ENCODE measurements around the gene NR2C1. TPM values are rescaled to one million over a fixed set of nuclear protein-coding genes. Genes with fewer than 3 reads are reported as not detected.

The NR2C1 gene
- total RNA-seq, 1 experiment from 2014 or later: 33.7 TPM

DNA sequence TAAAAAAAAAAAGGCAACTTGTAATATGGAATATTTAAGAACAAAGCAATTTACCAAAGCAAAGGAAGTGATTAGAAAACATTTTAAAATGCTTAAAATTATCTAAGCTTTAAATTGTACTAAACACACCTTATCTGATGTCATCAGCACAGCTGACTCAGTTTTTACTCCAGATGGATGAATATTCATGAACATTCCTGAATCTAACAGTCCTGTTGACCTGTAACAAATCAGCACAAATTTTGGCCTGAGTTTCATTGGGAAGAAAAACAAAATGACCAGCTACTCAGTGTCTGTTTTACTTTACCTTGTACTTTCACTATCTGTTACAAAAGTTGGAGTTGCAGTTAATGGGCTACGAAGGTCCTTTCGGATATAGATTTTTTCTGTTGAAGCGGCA is 16.0 kb downstream of the NR2C1 start:
- Histone ChIP-seq H3K79me2 (ENCODE audit: insufficient read depth, low read length) (no peaks in the 10 kb centered on the region), H3K4me2 (ENCODE audit: low read length) (no peak overlapping the region), H3K4me1 (ENCODE audit: control insufficient read depth in 1 of 2, insufficient read depth in 2 of 2, low read length in 2 of 2) (no peaks in the 10 kb centered on the region), H3K27ac (ENCODE audit: low read depth, low read length) (no peak overlapping the region), H3K9ac (ENCODE audit: low read length) (no peak overlapping the region), H3K4me3 (replicated peaks in 1 of 2; ENCODE audit: low read depth in 1 of 2, low read length in 2 of 2) (no peak overlapping the region), H3K36me3 (ENCODE audit: control insufficient read depth in 1 of 2, insufficient read depth in 2 of 2, low read length in 2 of 2) (peaks cover 34 to 44% of the 10 kb centered on the region in 2 experiments), H4K20me1 (ENCODE audit: insufficient read depth) (peaks cover 4% of the 10 kb centered on the region; the same call in 1 of the 2 replicates), H3K9me2 (ENCODE audit: insufficient read depth) (no peaks in the 10 kb centered on the region), H2AFZ (ENCODE audit: low read depth, low read length, poor library complexity, severe bottlenecking) (no peak overlapping the region), H3K27me3 (ENCODE audit: insufficient read depth, low read length) (no peaks in the 10 kb centered on the region), H3K9me3 (ENCODE audit: control insufficient read depth in 1 of 2, insufficient read depth in 1 of 2, low read depth in 1 of 2, low read length in 2 of 2) (no peaks in the 10 kb centered on the region)
- CTCF ChIA-PET: interaction anchor here (1.0 kb wide), 1 partner anchor 477 kb away, joined by 3 read pairs; no protein-coding TSS in a partner anchor
- intact Hi-C loops (cut with micrococcal nuclease): no loop called here
- no peak for ATAC-seq
- TF ChIP-seq, protein P1, sequence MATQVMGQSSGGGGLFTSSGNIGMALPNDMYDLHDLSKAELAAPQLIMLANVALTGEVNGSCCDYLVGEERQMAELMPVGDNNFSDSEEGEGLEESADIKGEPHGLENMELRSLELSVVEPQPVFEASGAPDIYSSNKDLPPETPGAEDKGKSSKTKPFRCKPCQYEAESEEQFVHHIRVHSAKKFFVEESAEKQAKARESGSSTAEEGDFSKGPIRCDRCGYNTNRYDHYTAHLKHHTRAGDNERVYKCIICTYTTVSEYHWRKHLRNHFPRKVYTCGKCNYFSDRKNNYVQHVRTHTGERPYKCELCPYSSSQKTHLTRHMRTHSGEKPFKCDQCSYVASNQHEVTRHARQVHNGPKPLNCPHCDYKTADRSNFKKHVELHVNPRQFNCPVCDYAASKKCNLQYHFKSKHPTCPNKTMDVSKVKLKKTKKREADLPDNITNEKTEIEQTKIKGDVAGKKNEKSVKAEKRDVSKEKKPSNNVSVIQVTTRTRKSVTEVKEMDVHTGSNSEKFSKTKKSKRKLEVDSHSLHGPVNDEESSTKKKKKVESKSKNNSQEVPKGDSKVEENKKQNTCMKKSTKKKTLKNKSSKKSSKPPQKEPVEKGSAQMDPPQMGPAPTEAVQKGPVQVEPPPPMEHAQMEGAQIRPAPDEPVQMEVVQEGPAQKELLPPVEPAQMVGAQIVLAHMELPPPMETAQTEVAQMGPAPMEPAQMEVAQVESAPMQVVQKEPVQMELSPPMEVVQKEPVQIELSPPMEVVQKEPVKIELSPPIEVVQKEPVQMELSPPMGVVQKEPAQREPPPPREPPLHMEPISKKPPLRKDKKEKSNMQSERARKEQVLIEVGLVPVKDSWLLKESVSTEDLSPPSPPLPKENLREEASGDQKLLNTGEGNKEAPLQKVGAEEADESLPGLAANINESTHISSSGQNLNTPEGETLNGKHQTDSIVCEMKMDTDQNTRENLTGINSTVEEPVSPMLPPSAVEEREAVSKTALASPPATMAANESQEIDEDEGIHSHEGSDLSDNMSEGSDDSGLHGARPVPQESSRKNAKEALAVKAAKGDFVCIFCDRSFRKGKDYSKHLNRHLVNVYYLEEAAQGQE (IDR thresholded peaks at IDR 0.05; ENCODE audit: low read depth): no peak
- no peak for TF ChIP-seq SRF (IDR thresholded peaks at IDR 0.05; ENCODE audit: low read depth)
- TF ChIP-seq EZH2phosphoT487 (IDR thresholded peaks at IDR 0.05; ENCODE audit: borderline replicate concordance): no peak
- TF ChIP-seq, protein P2, sequence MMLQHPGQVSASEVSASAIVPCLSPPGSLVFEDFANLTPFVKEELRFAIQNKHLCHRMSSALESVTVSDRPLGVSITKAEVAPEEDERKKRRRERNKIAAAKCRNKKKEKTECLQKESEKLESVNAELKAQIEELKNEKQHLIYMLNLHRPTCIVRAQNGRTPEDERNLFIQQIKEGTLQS (IDR thresholded peaks at IDR 0.05): no peak
- no peak for TF ChIP-seq CBX3 (IDR thresholded peaks at IDR 0.05; ENCODE audit: low read depth)
- TF ChIP-seq POLR2AphosphoS5 (IDR thresholded peaks at IDR 0.05; ENCODE audit: low read depth, low read length): no peak
- no peak for TF ChIP-seq JUND (IDR thresholded peaks at IDR 0.05)
- TF ChIP-seq ZNF274 (IDR thresholded peaks at IDR 0.05; ENCODE audit: low read depth, low read length): no peak
- TF ChIP-seq, protein P3, sequence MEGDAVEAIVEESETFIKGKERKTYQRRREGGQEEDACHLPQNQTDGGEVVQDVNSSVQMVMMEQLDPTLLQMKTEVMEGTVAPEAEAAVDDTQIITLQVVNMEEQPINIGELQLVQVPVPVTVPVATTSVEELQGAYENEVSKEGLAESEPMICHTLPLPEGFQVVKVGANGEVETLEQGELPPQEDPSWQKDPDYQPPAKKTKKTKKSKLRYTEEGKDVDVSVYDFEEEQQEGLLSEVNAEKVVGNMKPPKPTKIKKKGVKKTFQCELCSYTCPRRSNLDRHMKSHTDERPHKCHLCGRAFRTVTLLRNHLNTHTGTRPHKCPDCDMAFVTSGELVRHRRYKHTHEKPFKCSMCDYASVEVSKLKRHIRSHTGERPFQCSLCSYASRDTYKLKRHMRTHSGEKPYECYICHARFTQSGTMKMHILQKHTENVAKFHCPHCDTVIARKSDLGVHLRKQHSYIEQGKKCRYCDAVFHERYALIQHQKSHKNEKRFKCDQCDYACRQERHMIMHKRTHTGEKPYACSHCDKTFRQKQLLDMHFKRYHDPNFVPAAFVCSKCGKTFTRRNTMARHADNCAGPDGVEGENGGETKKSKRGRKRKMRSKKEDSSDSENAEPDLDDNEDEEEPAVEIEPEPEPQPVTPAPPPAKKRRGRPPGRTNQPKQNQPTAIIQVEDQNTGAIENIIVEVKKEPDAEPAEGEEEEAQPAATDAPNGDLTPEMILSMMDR (IDR thresholded peaks at IDR 0.05 in 2 of 3, conservative IDR thresholded peaks at IDR 0.05 in 1 of 3; ENCODE audit: borderline replicate concordance in 1 of 3, insufficient read depth in 1 of 3, low read depth in 2 of 3, low read length in 2 of 3): no peak
- TF ChIP-seq ELF1 (IDR thresholded peaks at IDR 0.05; ENCODE audit: borderline replicate concordance, low read depth): no peak
- no peak for TF ChIP-seq ZFX (IDR thresholded peaks at IDR 0.05)
- TF ChIP-seq SP1 (IDR thresholded peaks at IDR 0.05; ENCODE audit: low read depth): no peak
- no peak for TF ChIP-seq YY1 (IDR thresholded peaks at IDR 0.05; ENCODE audit: extremely low read depth, insufficient replicate concordance, low read depth, low read length)
- no peak for TF ChIP-seq SIN3A (IDR thresholded peaks at IDR 0.05; ENCODE audit: low read depth)
- no peak for TF ChIP-seq TCF7L2 (IDR thresholded peaks at IDR 0.05; ENCODE audit: borderline replicate concordance, extremely low read depth, insufficient read depth, insufficient read length)
- TF ChIP-seq POLR2A (IDR thresholded peaks at IDR 0.05; ENCODE audit: borderline replicate concordance, extremely low read depth, insufficient read depth, insufficient read length): no peak
- no peak for TF ChIP-seq RAD21 (IDR thresholded peaks at IDR 0.05; ENCODE audit: low read depth)
- DNase-seq (ENCODE audit: low read depth, low spot score): no peak
- BruUV-seq (replicated peaks): no TSS peak
- RAD21 ChIA-PET (ENCODE audit: low non-redundant PET in 1 of 2, low total read pairs in 2 of 2, uncharacterized antibody in 2 of 2, unreplicated experiment in 2 of 2): no interaction called here
- POLR2A ChIA-PET: interaction anchor here (0.8 to 1.4 kb wide), 2 partner anchors 9 to 16 kb away, joined by 3 to 5 read pairs; no protein-coding TSS in a partner anchor
